Measurements from ENCODE around the gene ALK. TPM values are rescaled to one million over a fixed set of nuclear protein-coding genes. Genes with fewer than 3 reads are reported as not detected.

The ALK gene
- total RNA-seq, 4 donors from 2014 or later: 0.19 TPM; not detected in 3

GRCh38 chr2:29226808-29227207 lies 694.6 kb downstream of the ALK start:
- H3K9me3 ChIP-seq: no peaks in the 10 kb centered on the region
- 60 to 70% methylated on average over 3 to 6 of the region's 7 CpGs for WGBS, 2 donors
- no peaks in the 10 kb centered on the region for H3K36me3 ChIP-seq
- H3K4me1 ChIP-seq: peaks cover 0 to 23% (median 5%) of the 10 kb centered on the region in 3 donors
- intact Hi-C loops (cut with DNase I): no loop called here
- no peak overlapping the region for H3K4me3 ChIP-seq
- H3K27me3 ChIP-seq: peaks cover 0 to 45% (median 0%) of the 10 kb centered on the region in 4 donors
- TF ChIP-seq, protein P1, sequence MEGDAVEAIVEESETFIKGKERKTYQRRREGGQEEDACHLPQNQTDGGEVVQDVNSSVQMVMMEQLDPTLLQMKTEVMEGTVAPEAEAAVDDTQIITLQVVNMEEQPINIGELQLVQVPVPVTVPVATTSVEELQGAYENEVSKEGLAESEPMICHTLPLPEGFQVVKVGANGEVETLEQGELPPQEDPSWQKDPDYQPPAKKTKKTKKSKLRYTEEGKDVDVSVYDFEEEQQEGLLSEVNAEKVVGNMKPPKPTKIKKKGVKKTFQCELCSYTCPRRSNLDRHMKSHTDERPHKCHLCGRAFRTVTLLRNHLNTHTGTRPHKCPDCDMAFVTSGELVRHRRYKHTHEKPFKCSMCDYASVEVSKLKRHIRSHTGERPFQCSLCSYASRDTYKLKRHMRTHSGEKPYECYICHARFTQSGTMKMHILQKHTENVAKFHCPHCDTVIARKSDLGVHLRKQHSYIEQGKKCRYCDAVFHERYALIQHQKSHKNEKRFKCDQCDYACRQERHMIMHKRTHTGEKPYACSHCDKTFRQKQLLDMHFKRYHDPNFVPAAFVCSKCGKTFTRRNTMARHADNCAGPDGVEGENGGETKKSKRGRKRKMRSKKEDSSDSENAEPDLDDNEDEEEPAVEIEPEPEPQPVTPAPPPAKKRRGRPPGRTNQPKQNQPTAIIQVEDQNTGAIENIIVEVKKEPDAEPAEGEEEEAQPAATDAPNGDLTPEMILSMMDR (IDR thresholded peaks at IDR 0.05): no peak
- TF ChIP-seq POLR2A (IDR thresholded peaks at IDR 0.05): no peak
- no peak for DNase-seq
- H3K27ac ChIP-seq: no peak overlapping the region

- 83 to 96% methylated on average over 3 of the region's 3 CpGs for WGBS, 2 donors
- no peak overlapping the region for H3K4me3 ChIP-seq
- H3K4me1 ChIP-seq: peaks cover 0 to 23% (median 5%) of the 10 kb centered on the region in 3 donors
- no peak for DNase-seq
- H3K9me3 ChIP-seq: no peaks in the 10 kb centered on the region
- TF ChIP-seq POLR2A (IDR thresholded peaks at IDR 0.05): no peak
- TF ChIP-seq, protein P1 (IDR thresholded peaks at IDR 0.05): no peak
- no peaks in the 10 kb centered on the region for H3K36me3 ChIP-seq
- no peak overlapping the region for H3K27ac ChIP-seq
- H3K27me3 ChIP-seq: peaks cover 0 to 45% (median 0%) of the 10 kb centered on the region in 4 donors
- intact Hi-C loops (cut with DNase I): no loop called here
Measured at GRCh38 chr2:29226375-29226774, 695.0 kb downstream of the ALK start.

GRCh38 chr2:29225814-29226213 lies 695.6 kb downstream of the ALK start:
- Histone ChIP-seq H3K4me1 (peaks cover 0 to 23% (median 5%) of the 10 kb centered on the region in 3 donors), H3K4me3 (no peak overlapping the region), H3K27ac (no peak overlapping the region), H3K27me3 (peaks cover 0 to 45% (median 0%) of the 10 kb centered on the region in 4 donors), H3K36me3 (no peaks in the 10 kb centered on the region), H3K9me3 (no peaks in the 10 kb centered on the region)
- no peak for DNase-seq
- 75 to 78% methylated on average over 8 of the region's 8 CpGs for WGBS, 2 donors
- TF ChIP-seq, protein P1 (IDR thresholded peaks at IDR 0.05): no peak
- no peak for TF ChIP-seq POLR2A (IDR thresholded peaks at IDR 0.05)
- intact Hi-C loops (cut with DNase I): no loop called here

GRCh38 chr2:29224693-29225551 lies 696.5 kb downstream of the ALK start:
- Histone ChIP-seq H3K27ac (no peak overlapping the region), H3K27me3 (peaks cover 0 to 45% (median 0%) of the 10 kb centered on the region in 4 donors), H3K4me1 (peaks cover 0 to 23% (median 5%) of the 10 kb centered on the region in 3 donors), H3K9me3 (no peaks in the 10 kb centered on the region), H3K36me3 (no peaks in the 10 kb centered on the region), H3K4me3 (no peak overlapping the region)
- 47 to 81% methylated on average over 3 to 11 of the region's 17 CpGs for WGBS, 2 donors
- intact Hi-C loops (cut with DNase I): no loop called here
- no peak for TF ChIP-seq POLR2A (IDR thresholded peaks at IDR 0.05)
- TF ChIP-seq, protein P1 (IDR thresholded peaks at IDR 0.05): no peak
- DNase-seq: no peak
